ENCODE measurements around the gene CCNB1. TPM values are rescaled to one million over a fixed set of nuclear protein-coding genes. Genes with fewer than 3 reads are reported as not detected.
"Not testable (repeated sequence)": the region's sequence is repeated elsewhere in the genome, so short reads cannot be mapped to it uniquely, and the experiment has no call there.

CCNB1 gene
- total RNA-seq, 1 donor from 2014 or later: 42.7 TPM

GRCh38 chr5:69160651-69161050 lies 6.3 kb upstream of the CCNB1 start:
- H3K36me3 Mint-ChIP-seq (ENCODE audit: low read depth, unreplicated experiment): no peaks in the 10 kb centered on the region
- DNase-seq (ENCODE audit: low spot score): no peak
- no peak overlapping the region for H3K4me3 Mint-ChIP-seq (ENCODE audit: unreplicated experiment)
- no peak overlapping the region for H3K27ac Mint-ChIP-seq (ENCODE audit: unreplicated experiment)
- peaks cover 2% of the 10 kb centered on the region for H3K27me3 Mint-ChIP-seq (ENCODE audit: unreplicated experiment)
- H3K9me3 Mint-ChIP-seq (ENCODE audit: unreplicated experiment): no peaks in the 10 kb centered on the region
- no peak for TF ChIP-seq CTCF (IDR thresholded peaks at IDR 0.05; ENCODE audit: unreplicated experiment)
- no peaks in the 10 kb centered on the region for H3K4me1 Mint-ChIP-seq (ENCODE audit: unreplicated experiment)

GRCh38 chr5:69167493-69167855 lies 524 bp downstream of the CCNB1 start:
- Mint-ChIP-seq H3K36me3 (ENCODE audit: low read depth, unreplicated experiment) (peaks cover 4% of the 10 kb centered on the region), H3K4me3 (ENCODE audit: unreplicated experiment) (peak overlapping the region; percentile 98), H3K27me3 (ENCODE audit: unreplicated experiment) (peaks cover 13% of the 10 kb centered on the region), H3K27ac (ENCODE audit: unreplicated experiment) (peak overlapping the region; percentile 58), H3K4me1 (ENCODE audit: unreplicated experiment) (peaks cover 20% of the 10 kb centered on the region), H3K9me3 (ENCODE audit: unreplicated experiment) (no peaks in the 10 kb centered on the region)
- DNase-seq (ENCODE audit: low spot score): peak; percentile 11
- no peak for TF ChIP-seq CTCF (IDR thresholded peaks at IDR 0.05; ENCODE audit: unreplicated experiment)

- peaks cover 20% of the 10 kb centered on the region for H3K4me1 Mint-ChIP-seq (ENCODE audit: unreplicated experiment)
- DNase-seq (ENCODE audit: low spot score): no peak
- no peak for TF ChIP-seq CTCF (IDR thresholded peaks at IDR 0.05; ENCODE audit: unreplicated experiment)
- H3K4me3 Mint-ChIP-seq (ENCODE audit: unreplicated experiment): peak overlapping the region; percentile 98
- H3K27me3 Mint-ChIP-seq (ENCODE audit: unreplicated experiment): peaks cover 13% of the 10 kb centered on the region
- H3K27ac Mint-ChIP-seq (ENCODE audit: unreplicated experiment): peak overlapping the region; percentile 58
- H3K9me3 Mint-ChIP-seq (ENCODE audit: unreplicated experiment): no peaks in the 10 kb centered on the region
- H3K36me3 Mint-ChIP-seq (ENCODE audit: low read depth, unreplicated experiment): peaks cover 4% of the 10 kb centered on the region
Measured at GRCh38 chr5:69167929-69168328, 979 bp downstream of the CCNB1 start.

GRCh38 chr5:69170495-69170894 lies 3.5 kb downstream of the CCNB1 start:
- TF ChIP-seq CTCF (IDR thresholded peaks at IDR 0.05; ENCODE audit: unreplicated experiment): no peak
- Mint-ChIP-seq H3K27me3 (ENCODE audit: unreplicated experiment) (peaks cover 12% of the 10 kb centered on the region), H3K9me3 (ENCODE audit: unreplicated experiment) (no peaks in the 10 kb centered on the region), H3K4me1 (ENCODE audit: unreplicated experiment) (peaks cover 20% of the 10 kb centered on the region), H3K4me3 (ENCODE audit: unreplicated experiment) (no peak overlapping the region), H3K36me3 (ENCODE audit: low read depth, unreplicated experiment) (peaks cover 16% of the 10 kb centered on the region), H3K27ac (ENCODE audit: unreplicated experiment) (no peak overlapping the region)
- DNase-seq (ENCODE audit: low spot score): no peak

- no peak for DNase-seq (ENCODE audit: low spot score)
- H3K36me3 Mint-ChIP-seq (ENCODE audit: low read depth, unreplicated experiment): peaks cover 17% of the 10 kb centered on the region
- no peak overlapping the region for H3K27ac Mint-ChIP-seq (ENCODE audit: unreplicated experiment)
- TF ChIP-seq CTCF (IDR thresholded peaks at IDR 0.05; ENCODE audit: unreplicated experiment): no peak
- H3K27me3 Mint-ChIP-seq (ENCODE audit: unreplicated experiment): peaks cover 10% of the 10 kb centered on the region
- H3K9me3 Mint-ChIP-seq (ENCODE audit: unreplicated experiment): no peaks in the 10 kb centered on the region
- H3K4me3 Mint-ChIP-seq (ENCODE audit: unreplicated experiment): no peak overlapping the region
- peaks cover 20% of the 10 kb centered on the region for H3K4me1 Mint-ChIP-seq (ENCODE audit: unreplicated experiment)
Measured at GRCh38 chr5:69170969-69171368, 4.0 kb downstream of the CCNB1 start.

- H3K9me3 Mint-ChIP-seq (ENCODE audit: unreplicated experiment); DNase-seq (ENCODE audit: low spot score); H3K4me3 Mint-ChIP-seq (ENCODE audit: unreplicated experiment); H3K27ac Mint-ChIP-seq (ENCODE audit: unreplicated experiment); H3K36me3 Mint-ChIP-seq (ENCODE audit: low read depth, unreplicated experiment); H3K27me3 Mint-ChIP-seq (ENCODE audit: unreplicated experiment); H3K4me1 Mint-ChIP-seq (ENCODE audit: unreplicated experiment): not testable (repeated sequence)
Measured at GRCh38 chr5:69181659-69182293, 14.8 kb downstream of the CCNB1 start.

All from endothelial cell (in vitro differentiated cells).